ENCODE measurements around the gene BIN1.
A peak's percentile ranks its signal among the peaks of the same experiment; 100 is the strongest.

BIN1 gene

GRCh38 chr2:127092306-127092705, 14.6 kb downstream of the BIN1 start:
- no peak for DNase-seq (ENCODE audit: low read depth in 2 of 2)

DNA sequence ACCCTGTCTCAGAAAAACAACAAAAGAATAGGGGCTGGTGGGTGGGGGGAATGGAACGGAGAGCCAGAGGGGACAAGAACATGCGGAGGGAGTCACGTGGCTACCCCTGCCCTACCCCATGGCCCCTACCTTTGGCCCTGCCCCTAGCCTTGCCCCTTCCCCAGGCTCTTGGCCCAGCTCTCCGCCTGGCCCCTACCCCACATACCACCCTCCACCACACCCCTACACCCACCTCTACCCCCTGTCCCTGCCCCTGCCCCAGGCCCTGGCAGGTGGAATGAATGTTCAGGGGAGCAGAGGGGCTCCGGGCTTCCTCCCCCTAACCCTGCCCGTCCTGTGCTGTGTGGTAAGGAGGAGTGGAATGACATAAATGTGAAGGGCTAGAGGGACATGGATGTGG, 15.1 kb downstream of the BIN1 start:
- DNase-seq (ENCODE audit: low read depth in 2 of 2) = no peak

GRCh38 chr2:127091148-127091547, 15.8 kb downstream of the BIN1 start:
- no peak for DNase-seq (ENCODE audit: low read depth in 2 of 2)

DNA sequence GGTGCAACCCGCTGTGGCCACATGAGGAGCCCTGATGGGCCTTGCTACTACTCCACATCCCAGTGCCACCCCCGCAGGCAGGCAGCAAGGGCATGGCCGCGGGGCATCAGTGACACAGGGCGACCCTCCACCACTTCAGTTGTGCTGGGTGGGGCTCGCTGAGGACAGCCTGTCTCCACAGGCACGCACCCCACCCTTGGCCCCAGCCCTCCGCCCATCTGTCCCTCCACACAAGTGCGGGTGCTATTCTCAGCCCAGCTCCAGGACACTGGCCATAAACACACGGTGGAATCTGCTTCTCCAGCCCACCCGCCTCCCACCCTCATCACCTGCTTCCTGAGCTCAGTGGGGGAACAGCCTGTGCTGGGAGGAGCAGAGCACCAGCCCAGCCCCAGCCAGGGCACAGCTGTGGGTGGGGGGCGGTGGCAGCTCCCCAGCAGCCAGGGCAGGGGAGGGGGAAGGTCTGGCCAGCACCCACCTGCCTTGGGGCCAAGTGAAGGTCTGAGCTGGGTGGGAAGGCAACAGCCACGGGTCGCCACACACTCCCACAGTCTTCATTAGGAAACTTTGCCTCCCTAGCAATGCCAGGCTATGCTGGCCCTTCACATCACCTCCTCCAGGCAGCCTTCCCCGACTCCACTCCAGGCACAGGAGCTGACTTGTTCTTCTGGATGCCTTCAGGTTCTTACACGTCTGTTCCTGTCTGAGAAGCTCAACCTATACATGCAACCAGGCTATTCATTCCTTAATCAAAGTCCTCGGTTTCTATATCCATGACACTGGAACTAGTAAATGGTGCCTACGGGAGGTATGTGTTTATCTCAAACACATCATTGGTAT, 16.5 kb downstream of the BIN1 start:
- no peak for DNase-seq (ENCODE audit: low read depth in 2 of 2)

DNA sequence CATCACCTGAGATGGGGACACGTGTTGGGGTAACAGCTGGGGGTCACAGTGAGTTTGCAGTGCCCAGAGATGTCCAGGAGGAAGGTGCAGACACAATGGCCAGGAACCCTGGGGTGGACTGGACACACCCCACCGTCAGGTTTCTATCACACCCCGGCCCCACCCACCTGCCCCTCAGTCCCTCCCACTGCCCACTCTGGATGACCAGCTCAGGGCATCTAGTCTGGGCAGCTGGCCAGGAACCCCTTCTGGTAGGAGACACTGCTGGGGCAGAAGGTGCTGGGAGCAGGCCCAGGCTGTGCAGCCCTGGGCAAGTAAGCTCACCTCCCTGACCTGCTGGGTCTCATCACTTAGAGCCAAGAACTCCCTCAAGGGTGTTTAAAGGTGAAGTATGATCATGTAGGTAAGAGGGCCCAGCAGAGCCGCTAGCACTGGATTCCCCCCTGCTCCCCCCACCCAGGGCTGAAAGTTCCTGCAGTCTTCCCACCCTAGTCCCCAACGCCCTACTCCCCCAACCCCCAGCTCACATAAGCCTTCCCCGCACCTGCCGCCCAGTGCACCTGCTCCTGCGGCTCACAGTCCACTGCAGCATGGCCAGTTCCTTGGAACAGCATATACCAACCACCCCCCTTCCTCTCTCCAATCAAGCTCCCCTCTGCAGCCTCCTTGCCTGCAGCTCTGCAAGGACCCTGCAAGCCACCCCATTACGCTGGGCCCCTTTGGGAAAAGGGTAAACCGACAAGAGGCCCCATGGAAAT, 17.3 kb downstream of the BIN1 start:
- DNase-seq (ENCODE audit: low read depth in 2 of 2) = no peak

DNA sequence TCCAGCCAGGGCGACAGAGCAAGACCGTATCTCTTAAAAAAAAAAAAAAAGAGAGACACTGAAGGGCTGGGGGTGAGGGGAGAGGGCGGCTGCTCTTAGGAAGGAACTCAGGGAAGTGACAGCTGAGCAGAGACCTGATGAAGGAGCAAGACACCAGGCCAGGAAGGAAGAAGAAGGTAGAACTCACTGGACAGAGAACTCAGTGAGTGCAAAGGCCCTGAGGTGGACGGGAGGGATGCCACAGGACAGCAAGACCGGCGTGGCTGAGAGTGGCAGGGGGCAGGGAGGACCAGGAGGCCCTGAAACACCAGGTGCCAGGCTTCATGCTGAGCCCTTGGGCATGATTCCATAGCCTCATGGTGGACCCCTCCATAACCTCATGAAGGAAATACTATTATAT, 18.2 kb downstream of the BIN1 start:
- no peak for DNase-seq (ENCODE audit: low read depth in 2 of 2)

GRCh38 chr2:127087791-127088495, 19.0 kb downstream of the BIN1 start:
- DNase-seq (ENCODE audit: low read depth in 2 of 2) = no peak

DNA sequence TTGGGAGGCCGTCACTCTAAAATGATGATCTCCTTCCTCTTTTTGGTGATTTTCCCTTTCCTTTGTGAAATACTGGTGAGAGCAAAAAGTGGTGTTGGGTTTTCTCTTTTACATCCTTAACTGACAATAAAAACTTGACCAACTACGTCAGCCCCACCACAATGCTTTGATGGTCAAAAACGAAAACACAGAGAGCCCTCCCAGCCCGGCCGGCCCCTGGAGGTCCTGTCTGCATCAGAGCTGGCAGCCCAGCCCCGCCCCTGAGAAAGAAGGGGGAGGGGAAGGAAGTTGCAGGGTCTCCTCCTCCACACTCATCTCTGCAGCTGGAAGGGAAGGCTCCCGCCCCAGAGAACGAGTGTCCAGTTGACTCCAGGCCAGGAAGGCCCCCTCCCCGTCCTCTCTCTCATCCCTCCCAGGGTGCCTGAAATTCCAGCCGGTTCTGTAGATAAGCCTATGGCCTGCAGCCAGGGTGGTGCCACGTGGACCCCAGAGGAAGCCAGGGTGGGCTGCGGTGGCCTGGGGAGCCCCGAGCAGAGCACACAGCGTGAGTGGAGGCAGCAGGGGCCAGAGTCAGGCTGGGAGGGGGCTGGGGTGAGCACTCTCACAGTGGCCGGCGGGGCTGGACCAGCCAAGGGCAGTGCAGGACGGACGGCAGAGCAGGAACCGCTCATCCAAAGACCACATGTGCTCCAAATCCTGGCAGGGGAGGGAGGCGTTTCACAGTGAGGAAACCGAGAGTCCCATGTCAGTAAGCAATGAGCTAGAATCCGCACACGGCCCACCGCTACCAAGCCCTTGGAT, 19.8 kb downstream of the BIN1 start:
- DNase-seq (ENCODE audit: low read depth in 2 of 2) = no peak

GRCh38 chr2:127085317-127085681, 21.7 kb downstream of the BIN1 start:
- no peak for DNase-seq (ENCODE audit: low read depth in 2 of 2)

DNA sequence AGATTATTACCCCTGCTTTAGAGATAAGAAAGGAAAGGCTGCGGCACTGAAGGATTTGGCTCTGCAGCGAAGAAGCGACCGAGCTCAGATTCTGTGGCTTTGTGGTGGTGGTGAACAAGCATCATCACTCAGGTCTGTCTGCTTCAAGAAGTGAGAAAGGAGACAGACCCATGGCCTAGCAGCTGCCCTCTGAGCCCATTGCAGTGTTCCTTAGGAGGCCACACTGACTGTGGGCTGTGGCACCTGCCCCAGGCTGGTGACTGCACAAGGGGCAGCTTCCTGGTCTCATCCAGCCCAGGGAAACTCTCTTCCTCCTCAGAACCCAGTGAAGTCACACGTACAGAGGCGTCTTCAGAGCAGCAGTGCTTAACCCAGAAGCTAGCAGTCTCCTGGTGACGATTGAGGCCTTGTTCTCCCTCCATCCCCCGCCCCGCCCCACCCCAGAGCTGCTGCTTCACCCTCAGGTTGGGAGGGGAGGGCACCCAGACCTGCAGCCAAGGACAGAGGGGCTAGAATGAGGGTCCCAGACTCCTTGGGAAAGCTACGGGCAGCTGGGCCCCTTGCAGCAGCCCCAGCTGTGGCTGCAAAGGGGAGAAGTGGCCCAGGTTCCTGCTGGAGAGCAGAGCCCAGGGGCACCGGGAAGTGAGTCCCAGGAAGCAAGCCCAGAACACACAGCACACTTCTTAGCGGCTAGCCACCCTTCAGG, 22.2 kb downstream of the BIN1 start:
- DNase-seq (ENCODE audit: low read depth in 2 of 2) = peak in 1 of 2 donors; percentile 26

GRCh38 chr2:127083819-127084503, 23.0 kb downstream of the BIN1 start:
- no peak for DNase-seq (ENCODE audit: low read depth in 2 of 2)

- DNase-seq (ENCODE audit: low read depth in 2 of 2) = no peak
Observed at GRCh38 chr2:127082974-127083373, 24.0 kb downstream of the BIN1 start.

DNA sequence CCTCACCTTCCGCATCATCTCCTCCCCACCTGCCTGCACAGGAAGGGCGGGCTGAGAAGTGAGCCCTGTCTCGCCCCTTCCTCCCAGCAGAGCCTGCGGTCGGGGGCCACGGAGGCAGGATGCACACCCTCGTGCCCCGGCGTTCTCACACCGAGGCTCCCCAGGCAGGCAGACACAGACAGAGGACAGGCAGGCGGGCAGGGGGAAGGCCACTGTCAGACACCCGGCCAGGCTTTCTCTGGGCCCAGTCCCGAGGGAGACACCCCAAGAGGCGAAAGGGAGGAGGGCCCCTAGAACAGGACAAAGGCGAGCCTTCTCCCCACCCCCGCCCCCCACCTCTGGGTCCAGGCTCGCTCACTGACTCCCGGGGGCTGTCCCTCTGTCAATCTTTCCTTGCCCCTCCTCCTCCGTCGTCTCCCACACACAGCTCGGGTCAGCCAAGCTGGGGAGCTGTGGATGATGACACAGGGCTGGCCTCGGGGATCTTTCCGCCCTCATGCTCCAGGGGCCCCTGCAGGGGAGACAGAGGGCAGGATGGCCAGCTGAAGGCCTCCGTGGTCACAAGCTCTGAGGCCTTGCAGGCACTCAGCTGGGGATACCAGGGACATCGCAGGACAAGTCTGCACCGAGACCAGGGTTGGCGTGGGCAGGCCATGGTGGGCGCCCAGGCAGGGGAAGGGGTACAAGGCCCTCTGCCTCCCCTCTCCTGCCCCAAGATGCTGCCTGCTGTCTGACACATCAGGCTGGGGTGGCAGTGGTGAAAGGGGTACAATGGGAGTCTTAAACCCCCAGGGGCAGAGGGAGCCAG, 24.9 kb downstream of the BIN1 start:
- DNase-seq (ENCODE audit: low read depth in 2 of 2) = peak; percentile 51 to 59

GRCh38 chr2:127080938-127081755, 25.8 kb downstream of the BIN1 start:
- peak; percentile 41 to 44 for DNase-seq (ENCODE audit: low read depth in 2 of 2)

GRCh38 chr2:127080226-127080937, 26.6 kb downstream of the BIN1 start:
- peak; percentile 37 to 46 for DNase-seq (ENCODE audit: low read depth in 2 of 2)

DNA sequence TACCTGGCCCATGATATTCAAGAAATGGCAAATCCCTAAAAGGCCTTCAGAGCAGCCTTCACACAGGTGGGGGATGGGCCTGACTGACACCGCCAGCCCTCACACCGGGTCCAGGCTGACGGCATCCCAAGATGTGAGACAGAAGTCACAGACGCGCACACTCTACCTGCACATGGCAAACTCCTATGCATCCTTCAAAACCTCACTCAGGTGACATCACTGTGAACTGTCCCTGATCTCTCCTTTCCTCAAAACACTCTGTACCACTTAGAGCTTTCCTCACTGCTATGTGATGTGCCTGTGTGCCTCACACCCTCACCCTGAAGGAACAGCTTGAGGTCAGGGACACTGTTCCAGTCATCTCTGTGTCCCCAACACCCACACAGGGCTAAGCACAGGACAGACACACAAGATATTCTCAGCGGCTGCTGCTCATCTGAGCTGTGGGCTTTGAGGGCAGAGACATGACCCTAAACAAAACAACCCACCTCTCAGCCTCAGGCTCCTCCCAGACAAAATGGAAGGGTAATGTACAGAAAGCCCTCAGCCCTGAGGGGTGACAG, 27.5 kb downstream of the BIN1 start:
- no peak for DNase-seq (ENCODE audit: low read depth in 2 of 2)

DNA sequence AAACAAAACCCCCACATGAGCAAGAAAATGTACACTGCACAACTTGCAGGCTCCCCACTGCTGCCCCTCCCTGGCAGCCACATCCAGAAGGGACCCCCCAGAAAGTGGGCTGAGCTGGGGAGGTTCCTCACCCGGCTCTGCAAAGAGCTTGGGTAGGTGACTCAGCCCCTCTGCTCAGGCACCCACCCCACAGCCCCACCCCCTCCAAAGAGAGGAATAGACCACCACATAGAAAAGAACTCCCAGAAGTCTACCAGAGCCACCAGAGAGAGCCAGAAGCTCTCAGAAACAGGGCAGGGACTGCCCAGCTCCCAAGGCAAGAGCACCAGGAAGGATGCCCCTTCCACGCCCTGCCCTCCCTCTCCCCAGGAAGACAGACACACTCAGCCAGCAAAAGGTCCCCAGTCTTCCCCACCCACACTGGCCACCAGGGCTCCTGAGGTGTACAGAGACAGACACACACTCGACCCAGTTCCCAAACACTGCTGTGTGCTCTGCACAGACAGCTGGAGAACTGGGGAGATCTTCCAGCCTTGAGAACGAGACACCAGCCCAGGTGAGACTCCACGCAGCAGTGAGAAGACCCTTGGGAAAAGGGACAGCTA, 28.2 kb downstream of the BIN1 start:
- no peak for DNase-seq (ENCODE audit: low read depth in 2 of 2)

All from stimulated activated CD4-positive, alpha-beta T cell treated with anti-CD3 and anti-CD28 coated beads, Interleukin-4, amount 100 ng/mL, for 48 hours (primary cell).